Measurements from ENCODE around the gene BIRC5.

BIRC5 gene

GRCh38 chr17:78267253-78268073, 53.4 kb downstream of the BIRC5 start:
- no peak for TF ChIP-seq CTCF (conservative IDR thresholded peaks at IDR 0.05; ENCODE audit: low read depth, low read length)
- Histone ChIP-seq H3K36me3 (ENCODE audit: insufficient read depth) (no peaks in the 10 kb centered on the region), H3K9ac (no peak overlapping the region), H2AFZ (ENCODE audit: low read depth) (no peak overlapping the region), H3K4me1 (ENCODE audit: low read depth, poor library complexity, severe bottlenecking) (peaks cover 15% of the 10 kb centered on the region), H3K27me3 (ENCODE audit: insufficient read depth, low read depth) (no peaks in the 10 kb centered on the region), H3K4me3 (IDR thresholded peaks at IDR 0.05; ENCODE audit: insufficient read depth, low read depth, low read length) (no peak overlapping the region), H3K27ac (no peak overlapping the region), H4K20me1 (ENCODE audit: insufficient read depth) (no peaks in the 10 kb centered on the region), H3K79me2 (ENCODE audit: insufficient read depth, low read depth) (no peaks in the 10 kb centered on the region), H3K4me2 (no peak overlapping the region)

- no peaks in the 10 kb centered on the region for H3K27me3 ChIP-seq (ENCODE audit: insufficient read depth, low read depth)
- H3K4me1 ChIP-seq (ENCODE audit: low read depth, poor library complexity, severe bottlenecking) = peaks cover 22% of the 10 kb centered on the region
- H3K4me3 ChIP-seq (IDR thresholded peaks at IDR 0.05; ENCODE audit: insufficient read depth, low read depth, low read length) = no peak overlapping the region
- H3K36me3 ChIP-seq (ENCODE audit: insufficient read depth) = no peaks in the 10 kb centered on the region
- H3K9ac ChIP-seq = no peak overlapping the region
- H4K20me1 ChIP-seq (ENCODE audit: insufficient read depth) = no peaks in the 10 kb centered on the region
- TF ChIP-seq CTCF (conservative IDR thresholded peaks at IDR 0.05; ENCODE audit: low read depth, low read length) = no peak
- H2AFZ ChIP-seq (ENCODE audit: low read depth) = no peak overlapping the region
- H3K79me2 ChIP-seq (ENCODE audit: insufficient read depth, low read depth) = no peaks in the 10 kb centered on the region
- no peak overlapping the region for H3K27ac ChIP-seq
- no peak overlapping the region for H3K4me2 ChIP-seq
These were observed 54.3 kb downstream of the BIRC5 start for GRCh38 chr17:78268191-78268874.

GRCh38 chr17:78268951-78269905, 55.2 kb downstream of the BIRC5 start:
- Histone ChIP-seq H3K4me1 (ENCODE audit: low read depth, poor library complexity, severe bottlenecking) (peaks cover 31% of the 10 kb centered on the region), H3K27me3 (ENCODE audit: insufficient read depth, low read depth) (no peaks in the 10 kb centered on the region)

More at GRCh38 chr17:78268951-78269905, 55.2 kb downstream of the BIRC5 start:
- 0 out of 2 replicates have a peak, but pooled peaks cover 4% of the 10 kb centered on the region for H3K79me2 ChIP-seq (ENCODE audit: insufficient read depth, low read depth)
- no peak overlapping the region for H2AFZ ChIP-seq (ENCODE audit: low read depth)
- no peak overlapping the region for H3K27ac ChIP-seq
- no peak overlapping the region for H3K9ac ChIP-seq
- no peak overlapping the region for H3K4me2 ChIP-seq
- H3K4me3 ChIP-seq (IDR thresholded peaks at IDR 0.05; ENCODE audit: insufficient read depth, low read depth, low read length) = no peak overlapping the region
- no peaks in the 10 kb centered on the region for H4K20me1 ChIP-seq (ENCODE audit: insufficient read depth)
- TF ChIP-seq CTCF (conservative IDR thresholded peaks at IDR 0.05; ENCODE audit: low read depth, low read length) = no peak
- H3K36me3 ChIP-seq (ENCODE audit: insufficient read depth) = no peaks in the 10 kb centered on the region
